CD4-positive, CD25-positive, alpha-beta regulatory T cell (primary cell): ENCODE results near the gene ADCY4. TPM values are rescaled to one million over a fixed set of nuclear protein-coding genes. Genes with fewer than 3 reads are reported as not detected.

Experiments used
- ATAC-seq, 2 donors: fragments of 150-1000 bp; cut with Tn5 transposase; one replicate each; pipeline ENCODE4 v1.10.0; 2021; ENCODE audit warnings: low read depth in 2 of 2, moderate number of reproducible peaks in 2 of 2, moderate library complexity in 1 of 2
- DNase-seq, 3 donors: peaks; one replicate each; pipeline versions ENCODE4 v3.0.0 to v3.0.0-alpha.2; 2012 to 2022; ENCODE audit warnings: mixed read lengths in 1 of 3
- H3K27ac ChIP-seq: one replicate; pipeline ENCODE4 v1.7.0; 2013; ENCODE audit warnings: mild to moderate bottlenecking, low read length; ENCODE audit not compliant: insufficient read depth, poor library complexity, severe bottlenecking
- H3K27me3 ChIP-seq: one replicate; pipeline ENCODE4 v1.7.0; 2013; ENCODE audit warnings: low read length; ENCODE audit not compliant: control insufficient read depth, insufficient read depth
- H3K36me3 ChIP-seq: one replicate; pipeline ENCODE4 v1.7.0; 2013; ENCODE audit warnings: mild to moderate bottlenecking, low read length, moderate library complexity; ENCODE audit not compliant: control insufficient read depth, insufficient read depth
- H3K4me1 ChIP-seq: 2 replicates; pipeline ENCODE4 v1.7.0; 2013; ENCODE audit warnings: mild to moderate bottlenecking, low read length; ENCODE audit not compliant: insufficient read depth, control insufficient read depth, poor library complexity, severe bottlenecking
- H3K4me3 ChIP-seq: one replicate; pipeline ENCODE4 v1.7.0; 2013; ENCODE audit warnings: low read depth, mild to moderate bottlenecking, low read length, moderate library complexity
- H3K9me3 ChIP-seq, 2 experiments: 1 replicate in 1 of 2; 2 replicates in 1 of 2; pipeline ENCODE4 v1.7.0; 2013; ENCODE audit warnings: low read length in 2 of 2, mild to moderate bottlenecking in 1 of 2, moderate library complexity in 1 of 2; ENCODE audit not compliant: control insufficient read depth in 2 of 2
- H3K27ac Mint-ChIP-seq, 3 donors: one replicate each; pipeline ENCODE4 v1.8.0; 2020 to 2022; ENCODE audit warnings: mild to moderate bottlenecking in 3 of 3, mixed read lengths in 3 of 3, moderate library complexity in 2 of 3
- H3K27me3 Mint-ChIP-seq: one replicate; pipeline ENCODE4 v1.8.0; 2022; ENCODE audit warnings: mild to moderate bottlenecking, mixed read lengths
- H3K36me3 Mint-ChIP-seq: one replicate; pipeline ENCODE4 v1.8.0; 2020; ENCODE audit warnings: mixed read lengths
- H3K4me1 Mint-ChIP-seq, 4 donors: one replicate each; pipeline ENCODE4 v1.8.0; 2020 to 2022; ENCODE audit warnings: mixed read lengths in 4 of 4, mild to moderate bottlenecking in 1 of 4
- H3K4me3 Mint-ChIP-seq, 4 donors: one replicate each; pipeline ENCODE4 v1.8.0; 2020 to 2022; ENCODE audit warnings: mild to moderate bottlenecking in 4 of 4, mixed read lengths in 4 of 4, moderate library complexity in 3 of 4
- H3K9me3 Mint-ChIP-seq, 7 donors: one replicate each; pipeline ENCODE4 v1.8.0; 2020 to 2022; ENCODE audit warnings: mixed read lengths in 7 of 7, mild to moderate bottlenecking in 3 of 7, moderate library complexity in 2 of 7
- polyA plus RNA-seq, 4 donors: library from polyadenylated mRNA; unstranded; fragments of 300-500 nt; fragmentation: Illumina TruSeq; gene quantifications; one replicate each; pipeline ENCODE4 v1.2.3, GENCODE V29; 2021
- total RNA-seq: library from RNA; stranded (reverse); gene quantifications from one replicate; pipeline ENCODE4 v1.2.3, GENCODE V29; 2022

The ADCY4 gene
- total and polyA plus RNA-seq, 5 donors from 2014 or later: 0.32 to 10.7 (median 0.39) TPM; not detected in 2

GRCh38 chr14:24297190-24297964 lies 37.5 kb downstream of the ADCY4 start:
- Histone ChIP-seq H3K9me3 (no peaks in the 10 kb centered on the region), H3K4me3 (peak overlapping the region; percentile 0), H3K4me1 (peaks cover 31% of the 10 kb centered on the region), H3K27ac (peak overlapping the region; percentile 84), H3K27me3 (no peaks in the 10 kb centered on the region), H3K36me3 (peaks cover 32% of the 10 kb centered on the region)
- no peak for ATAC-seq
- peaks cover 22 to 55% (median 39%) of the 10 kb centered on the region in 4 donors for H3K4me1 Mint-ChIP-seq
- DNase-seq: peak in 1 of 3 donors; percentile 18
- H3K27me3 Mint-ChIP-seq: no peaks in the 10 kb centered on the region
- peak overlapping the region; percentile 6 to 86 (median 50) for H3K4me3 Mint-ChIP-seq
- H3K36me3 Mint-ChIP-seq: peaks cover 28% of the 10 kb centered on the region
- no peaks in the 10 kb centered on the region for H3K9me3 Mint-ChIP-seq
- peak overlapping the region; percentile 78 to 93 (median 92) for H3K27ac Mint-ChIP-seq

- ATAC-seq: peak; percentile 63 to 70
- Mint-ChIP-seq H3K4me3 (peak overlapping the region in 3 of 4 donors; percentile 39 to 86 (median 65)), H3K36me3 (peaks cover 29% of the 10 kb centered on the region), H3K27ac (peak overlapping the region; percentile 69 to 93 (median 92)), H3K9me3 (no peaks in the 10 kb centered on the region), H3K27me3 (no peaks in the 10 kb centered on the region), H3K4me1 (peaks cover 22 to 50% (median 35%) of the 10 kb centered on the region in 4 donors)
- Histone ChIP-seq H3K27ac (peak overlapping the region; percentile 84), H3K9me3 (no peaks in the 10 kb centered on the region), H3K27me3 (no peaks in the 10 kb centered on the region), H3K4me3 (peak overlapping the region; percentile 0), H3K4me1 (peaks cover 31% of the 10 kb centered on the region), H3K36me3 (peaks cover 32% of the 10 kb centered on the region)
- DNase-seq: peak; percentile 55 to 84 (median 78)
These were observed 38.3 kb downstream of the ADCY4 start for GRCh38 chr14:24296341-24297157.

- H3K4me3 Mint-ChIP-seq: peak overlapping the region in 1 of 4 donors; percentile 43
- H3K27me3 ChIP-seq: no peaks in the 10 kb centered on the region
- H3K4me3 ChIP-seq: no peak overlapping the region
- peaks cover 14 to 27% (median 22%) of the 10 kb centered on the region in 4 donors for H3K4me1 Mint-ChIP-seq
- no peaks in the 10 kb centered on the region for H3K9me3 ChIP-seq
- no peak overlapping the region for H3K27ac ChIP-seq
- peaks cover 46% of the 10 kb centered on the region for H3K36me3 ChIP-seq
- H3K36me3 Mint-ChIP-seq: peaks cover 44% of the 10 kb centered on the region
- ATAC-seq: no peak
- peak overlapping the region in 1 of 3 donors; percentile 56 for H3K27ac Mint-ChIP-seq
- peaks cover 17% of the 10 kb centered on the region for H3K4me1 ChIP-seq
- H3K9me3 Mint-ChIP-seq: no peaks in the 10 kb centered on the region
- no peaks in the 10 kb centered on the region for H3K27me3 Mint-ChIP-seq
- no peak for DNase-seq
These were observed 41.3 kb downstream of the ADCY4 start for GRCh38 chr14:24293525-24293924.

- H3K4me3 Mint-ChIP-seq: no peak overlapping the region
- Histone ChIP-seq H3K9me3 (no peaks in the 10 kb centered on the region), H3K4me1 (peaks cover 11% of the 10 kb centered on the region), H3K27ac (no peak overlapping the region), H3K36me3 (peaks cover 46% of the 10 kb centered on the region), H3K4me3 (no peak overlapping the region), H3K27me3 (no peaks in the 10 kb centered on the region)
- H3K27ac Mint-ChIP-seq: peak overlapping the region in 2 of 3 donors; percentile 8 to 46
- DNase-seq (no peak), ATAC-seq (no peak)
- H3K4me1 Mint-ChIP-seq: peaks cover 8 to 25% (median 16%) of the 10 kb centered on the region in 4 donors
- H3K27me3 Mint-ChIP-seq: no peaks in the 10 kb centered on the region
- no peaks in the 10 kb centered on the region for H3K9me3 Mint-ChIP-seq
- H3K36me3 Mint-ChIP-seq: peaks cover 50% of the 10 kb centered on the region
These were observed 42.6 kb downstream of the ADCY4 start for GRCh38 chr14:24292118-24292807.

GRCh38 chr14:24291446-24292117 lies 43.3 kb downstream of the ADCY4 start:
- H3K27me3 Mint-ChIP-seq: no peaks in the 10 kb centered on the region
- no peaks in the 10 kb centered on the region for H3K27me3 ChIP-seq
- H3K9me3 Mint-ChIP-seq: no peaks in the 10 kb centered on the region
- peaks cover 50% of the 10 kb centered on the region for H3K36me3 Mint-ChIP-seq
- no peak overlapping the region for H3K4me3 Mint-ChIP-seq
- DNase-seq (no peak), ATAC-seq (no peak)
- H3K4me1 Mint-ChIP-seq: peaks cover under 1 to 19% (median 9%) of the 10 kb centered on the region in 4 donors
- H3K4me1 ChIP-seq: peaks cover 7% of the 10 kb centered on the region
- no peaks in the 10 kb centered on the region for H3K9me3 ChIP-seq
- H3K27ac ChIP-seq: no peak overlapping the region
- no peak overlapping the region for H3K4me3 ChIP-seq
- H3K36me3 ChIP-seq: peaks cover 46% of the 10 kb centered on the region
- peak overlapping the region in 1 of 3 donors; percentile 8 for H3K27ac Mint-ChIP-seq

- Histone ChIP-seq H3K27me3 (no peaks in the 10 kb centered on the region), H3K36me3 (peaks cover 39% of the 10 kb centered on the region), H3K9me3 (no peaks in the 10 kb centered on the region), H3K27ac (no peak overlapping the region), H3K4me1 (peaks cover 7% of the 10 kb centered on the region), H3K4me3 (no peak overlapping the region)
- Mint-ChIP-seq H3K36me3 (peaks cover 44% of the 10 kb centered on the region), H3K4me1 (peaks cover 0 to 12% (median 3%) of the 10 kb centered on the region in 4 donors), H3K27me3 (no peaks in the 10 kb centered on the region), H3K9me3 (no peaks in the 10 kb centered on the region), H3K27ac (peak overlapping the region in 1 of 3 donors; percentile 75), H3K4me3 (peak overlapping the region in 1 of 4 donors; percentile 13)
- no peak for ATAC-seq
- DNase-seq: no peak
These were observed 44.1 kb downstream of the ADCY4 start for GRCh38 chr14:24290746-24291145.
